ENCODE measurements around the gene TEX38.
A peak's percentile ranks its signal among the peaks of the same experiment; 100 is the strongest.
"Not testable (repeated sequence)": the region's sequence is repeated elsewhere in the genome, so short reads cannot be mapped to it uniquely, and the experiment has no call there.

Gene TEX38

DNA sequence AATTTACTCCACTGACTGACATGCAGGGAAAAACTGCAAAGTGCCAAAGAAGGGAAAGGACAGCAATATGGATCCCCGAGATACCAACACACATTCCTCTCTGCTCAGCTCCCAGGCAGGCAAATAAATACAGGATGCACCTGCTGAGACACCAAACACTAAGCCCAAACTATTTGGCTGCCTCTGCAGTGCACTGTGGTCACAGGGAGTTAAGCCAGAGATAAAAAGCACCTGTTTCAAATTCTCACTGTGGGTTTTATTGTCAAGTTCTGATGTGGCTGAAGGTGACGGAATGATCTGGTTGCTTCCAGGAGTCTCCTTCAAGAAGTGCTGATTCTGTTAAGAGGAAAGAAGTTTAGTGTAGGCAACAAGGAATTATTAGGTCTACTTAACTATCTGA lies 17.7 kb downstream of the TEX38 start:
- no peak for DNase-seq (ENCODE audit: low read depth)

DNA sequence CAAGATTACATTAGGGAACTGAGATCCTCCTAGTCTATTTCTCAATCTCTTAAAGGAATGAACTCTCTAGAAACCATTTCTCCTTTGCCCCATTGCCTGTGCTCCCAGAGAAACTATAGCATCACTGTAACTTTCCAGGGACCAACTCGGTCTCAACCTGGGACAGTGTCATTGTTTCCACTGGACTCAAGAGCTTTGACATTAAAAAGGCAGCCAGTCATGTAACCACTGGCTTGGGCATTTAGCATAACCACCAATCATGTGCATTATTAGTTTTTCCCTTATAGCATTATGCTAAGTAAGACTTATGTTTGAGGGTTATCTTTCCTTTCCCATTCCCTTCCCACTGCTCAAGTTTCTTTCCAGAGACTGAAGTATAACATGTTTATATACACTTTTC lies 18.2 kb downstream of the TEX38 start:
- DNase-seq (ENCODE audit: low read depth): no peak

DNA sequence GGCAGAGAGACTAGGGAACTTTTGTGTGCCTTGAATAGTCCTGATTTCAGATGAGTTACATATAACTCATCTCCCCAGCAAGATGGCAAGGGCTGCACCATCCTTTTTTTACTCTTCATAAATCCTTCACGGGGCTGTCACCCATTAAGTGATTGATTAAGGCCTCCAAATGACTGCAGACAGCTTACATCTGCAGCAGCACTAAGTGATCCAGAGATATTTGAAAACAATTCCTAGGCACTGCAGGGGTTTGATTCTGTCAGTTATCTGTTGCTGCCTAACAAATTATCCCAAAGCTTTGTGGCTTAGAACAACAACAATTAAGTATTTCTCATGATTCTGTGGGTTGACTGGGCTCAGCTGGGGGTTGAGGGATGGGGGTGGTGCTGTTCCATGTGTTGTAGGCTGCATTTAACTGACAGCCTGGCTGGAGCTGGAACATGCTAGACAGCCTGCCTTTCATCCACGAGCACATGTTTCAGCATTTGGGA lies 19.3 kb downstream of the TEX38 start:
- no peak for DNase-seq (ENCODE audit: low read depth)

DNA sequence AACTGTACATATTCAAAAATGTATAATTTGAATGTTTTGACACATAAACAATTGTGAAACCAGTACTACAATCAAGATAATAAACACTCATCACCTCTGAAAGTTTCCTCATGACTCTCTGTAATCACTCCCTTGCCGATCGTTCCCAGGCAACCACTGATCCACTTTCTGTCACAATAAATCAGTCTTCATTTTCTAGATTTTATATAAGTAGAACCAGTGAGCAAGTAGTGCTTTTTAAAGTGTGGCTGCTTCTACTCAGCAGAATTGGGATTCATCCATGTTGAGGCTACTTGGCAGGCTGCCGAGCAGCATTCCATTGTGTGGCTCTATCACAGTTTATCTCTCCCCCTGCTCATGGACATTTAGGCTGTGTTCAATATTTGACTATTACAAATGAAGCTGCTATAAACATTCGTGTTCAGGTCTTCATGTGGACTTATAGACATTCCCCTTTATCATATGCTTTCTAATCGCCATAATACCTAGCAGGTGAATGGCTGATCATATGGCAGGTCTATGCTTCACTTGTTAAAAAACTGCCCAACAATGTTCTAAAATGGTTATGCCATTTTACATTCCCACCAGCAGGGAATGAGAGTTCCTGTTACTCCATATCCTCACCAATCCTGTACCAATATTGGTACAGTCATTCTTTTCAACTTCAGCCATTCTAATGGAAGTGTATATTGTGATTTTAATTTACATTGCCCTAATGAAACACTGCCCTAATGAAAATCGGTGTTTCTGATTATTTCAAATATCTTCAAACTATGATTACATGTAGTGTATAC lies 20.5 kb downstream of the TEX38 start:
- no peak for DNase-seq (ENCODE audit: low read depth)

DNA sequence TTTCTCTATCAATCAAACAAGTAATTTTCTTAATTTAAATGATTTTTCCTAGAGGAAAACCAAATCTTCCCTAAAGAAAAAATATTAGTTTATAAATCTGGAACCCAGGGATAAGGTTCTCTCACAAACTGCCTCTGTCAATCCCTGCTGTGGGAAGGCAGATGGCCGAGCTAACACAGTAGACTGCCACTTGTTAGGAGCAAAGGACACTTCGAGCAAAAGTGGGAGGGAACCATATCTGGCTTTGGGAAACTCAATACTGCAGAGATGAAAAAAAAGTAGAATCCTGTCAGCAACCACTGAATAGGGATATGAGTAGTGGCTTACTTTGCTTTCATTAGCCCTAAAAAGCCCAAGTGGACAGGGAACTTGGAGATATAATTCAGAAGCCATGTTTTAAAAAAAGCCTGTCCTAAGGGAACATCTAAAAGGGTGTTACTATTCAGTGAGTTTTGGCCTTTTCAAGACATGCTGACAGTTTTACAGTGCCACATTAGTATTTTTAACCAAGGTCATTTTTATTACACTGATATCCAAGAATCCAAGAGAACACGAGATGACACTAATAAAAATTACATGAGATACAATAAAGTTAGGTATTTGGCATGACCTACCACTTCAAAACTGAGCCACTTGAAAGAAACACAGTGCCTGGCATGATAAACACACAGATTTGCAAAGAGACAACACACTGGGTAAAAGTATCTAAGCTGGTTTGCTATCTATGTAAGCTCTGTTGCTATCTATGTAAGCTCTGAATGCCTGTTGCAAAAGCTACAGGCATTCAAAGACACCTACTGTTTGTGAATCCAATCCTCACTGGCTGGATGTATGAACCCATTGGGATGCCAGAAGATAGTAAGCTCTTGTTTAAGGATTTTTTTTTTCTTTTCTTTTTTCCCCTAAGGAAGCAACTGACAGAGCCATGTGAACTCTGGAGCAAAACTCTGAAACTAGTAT lies 21.4 kb downstream of the TEX38 start:
- no peak for DNase-seq (ENCODE audit: low read depth)

DNA sequence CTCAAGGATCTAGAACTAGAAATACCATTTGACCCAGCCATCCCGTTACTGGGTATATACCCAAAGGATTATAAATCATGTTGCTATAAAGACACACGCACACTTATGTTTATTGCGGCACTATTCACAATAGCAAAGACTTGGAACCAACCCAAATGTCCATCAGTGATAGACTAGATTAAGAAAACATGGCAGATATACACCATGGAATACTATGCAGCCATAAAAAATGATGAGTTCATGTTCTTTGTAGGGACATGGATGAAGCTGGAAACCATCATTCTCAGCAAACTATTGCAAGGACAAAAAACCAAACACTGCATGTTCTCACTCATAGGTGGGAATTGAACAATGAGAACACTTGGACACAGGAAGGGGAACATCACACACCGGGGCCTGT lies 23.0 kb downstream of the TEX38 start:
- not testable (repeated sequence) for DNase-seq (ENCODE audit: low read depth)

DNA sequence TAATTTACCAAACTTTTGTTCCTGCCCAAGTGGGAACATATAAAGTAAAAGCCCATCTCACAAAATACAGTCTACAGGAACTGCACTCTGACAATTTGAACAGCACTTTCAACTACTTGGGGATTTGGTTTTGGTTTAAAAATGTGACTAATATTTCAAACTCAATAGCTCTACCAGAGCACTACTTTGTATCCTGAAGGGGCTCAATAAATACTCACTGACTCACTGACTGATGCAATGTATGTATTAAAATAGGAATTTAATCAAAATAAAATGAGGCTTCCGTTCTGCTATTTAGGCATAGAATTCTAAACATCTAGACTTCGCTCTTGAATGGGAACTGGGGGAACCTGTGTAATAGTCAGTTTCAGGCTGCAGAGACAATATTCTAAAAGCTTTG lies 25.4 kb downstream of the TEX38 start:
- DNase-seq (ENCODE audit: low read depth): no peak

DNA sequence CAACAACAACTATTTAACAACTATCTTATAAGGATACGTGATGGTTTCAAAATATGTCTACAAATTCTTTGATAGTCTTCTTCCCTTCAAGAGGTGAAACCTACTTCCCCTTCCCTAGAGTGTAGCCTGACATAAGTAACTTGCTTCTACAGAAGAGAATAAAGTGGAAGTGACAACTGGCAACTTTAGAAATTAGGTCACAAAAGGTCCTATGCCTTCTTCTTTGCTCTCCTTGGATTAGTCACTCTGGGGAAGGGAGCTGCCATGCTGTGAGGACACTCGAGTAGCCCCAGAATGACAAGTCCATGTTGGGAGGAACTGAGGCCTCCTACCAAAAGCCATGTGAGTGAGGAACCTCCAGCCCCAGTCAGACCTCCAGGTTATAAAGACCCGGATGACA lies 28.0 kb downstream of the TEX38 start:
- DNase-seq (ENCODE audit: low read depth): no peak

DNA sequence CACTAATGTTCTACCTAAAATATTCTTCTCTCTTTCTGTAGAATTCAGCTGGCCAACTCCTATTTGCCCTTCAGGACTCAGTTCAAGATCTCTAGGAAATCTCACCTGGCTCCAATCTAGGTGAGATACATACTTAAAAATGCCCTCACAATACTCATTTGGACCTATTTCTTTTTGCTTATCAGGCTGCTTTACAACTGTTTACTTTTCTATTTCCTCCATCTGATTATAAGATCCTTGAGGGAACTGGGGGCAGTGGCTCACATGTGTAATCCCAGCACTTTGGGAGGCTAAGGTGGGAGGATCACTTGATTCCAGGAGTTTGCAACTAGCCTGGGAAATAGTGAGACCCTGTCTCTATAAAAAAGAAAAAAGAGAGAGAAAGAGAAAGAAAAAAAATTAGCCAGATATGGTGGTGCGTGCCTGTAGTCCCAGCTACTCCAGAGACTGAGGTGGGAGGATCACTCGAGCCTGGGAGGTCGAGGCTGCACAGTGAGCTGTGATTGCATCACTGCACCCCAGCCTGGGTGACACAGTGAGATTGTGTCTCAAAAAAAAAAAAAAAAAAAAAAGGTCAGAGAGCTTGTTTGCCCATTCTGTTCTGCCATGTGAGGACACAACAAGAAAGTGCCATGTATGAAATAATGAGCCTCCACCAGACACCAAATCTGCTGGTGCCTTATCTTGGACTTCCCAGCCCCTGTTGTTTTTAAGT lies 32.4 kb downstream of the TEX38 start:
- DNase-seq (ENCODE audit: low read depth): no peak

DNA sequence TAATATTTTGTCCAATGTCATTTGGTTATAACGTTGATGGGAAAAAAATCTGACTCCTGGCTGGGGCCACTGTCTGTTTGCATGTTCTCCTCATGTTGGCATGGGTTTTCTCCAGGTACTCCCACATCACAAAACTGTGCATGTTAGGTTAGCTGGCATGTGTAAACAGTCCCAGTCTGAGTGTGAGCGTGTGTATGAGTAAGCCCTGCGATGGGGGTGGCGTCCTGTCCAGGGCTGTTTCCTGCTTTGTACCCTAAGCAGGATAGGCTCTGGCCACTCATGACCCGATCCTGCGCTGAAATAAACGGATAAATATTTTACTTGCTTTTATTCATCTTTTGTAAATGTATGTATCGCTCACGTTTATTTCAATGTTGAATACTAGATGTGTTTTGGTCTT lies 33.8 kb downstream of the TEX38 start:
- DNase-seq (ENCODE audit: low read depth): no peak

DNA sequence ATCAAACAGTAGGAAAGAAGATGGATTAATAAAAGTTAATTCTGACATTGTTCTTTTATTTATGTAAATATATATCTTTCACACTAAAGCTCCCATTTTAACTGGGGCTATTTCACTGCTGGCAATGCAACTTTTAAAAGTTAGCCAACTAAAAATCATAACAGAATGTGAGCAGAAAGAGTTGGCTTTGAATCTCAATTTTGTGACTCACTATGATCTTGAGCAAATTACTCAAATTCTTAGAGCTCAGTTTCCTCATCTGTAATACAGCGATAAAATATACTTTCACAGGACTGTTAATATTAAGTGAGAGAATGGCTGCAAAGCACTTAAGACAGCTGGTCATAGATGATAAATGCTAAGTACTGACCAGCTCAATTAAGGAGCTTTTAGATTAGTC lies 36.5 kb downstream of the TEX38 start:
- DNase-seq (ENCODE audit: low read depth): no peak

DNA sequence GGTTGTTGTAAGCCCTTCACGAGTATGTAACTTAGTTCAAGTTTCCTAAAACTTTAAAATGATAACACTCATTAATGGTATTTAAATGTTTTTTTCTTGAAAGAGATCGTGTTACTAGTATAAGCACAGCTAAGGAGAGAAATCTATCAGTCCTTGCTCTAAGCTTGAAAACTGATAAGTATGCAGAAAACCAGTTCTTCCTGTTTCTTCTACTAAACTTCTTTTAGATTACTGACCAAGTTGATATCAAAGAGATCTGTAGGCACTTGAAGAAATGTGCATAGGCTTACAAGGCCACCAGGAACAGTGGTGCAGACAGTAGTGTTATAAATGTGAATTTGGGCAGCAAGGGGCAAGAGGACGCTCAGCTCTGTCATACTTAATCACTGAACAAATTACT lies 43.3 kb downstream of the TEX38 start:
- DNase-seq (ENCODE audit: low read depth): no peak

DNA sequence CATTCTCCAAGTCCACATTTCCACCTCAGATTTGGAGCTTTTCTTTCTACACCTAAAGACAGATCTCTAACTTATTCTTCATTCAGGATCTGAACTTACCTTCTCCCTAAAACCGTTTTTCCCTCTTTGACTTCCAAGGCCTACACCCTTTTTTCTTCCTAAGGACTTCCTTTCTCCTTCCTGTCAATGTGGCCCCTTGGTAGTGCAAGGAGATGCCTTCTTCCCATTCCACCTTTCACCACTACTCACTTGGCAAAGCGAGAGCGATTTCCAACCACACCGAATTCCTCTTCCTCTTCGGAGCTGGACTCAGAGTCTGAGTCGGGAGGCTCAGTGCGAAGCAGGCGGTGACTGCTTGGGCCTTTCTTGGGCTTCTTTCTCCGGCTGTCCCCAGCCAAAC lies 46.0 kb downstream of the TEX38 start:
- DNase-seq (ENCODE audit: low read depth): no peak

DNA sequence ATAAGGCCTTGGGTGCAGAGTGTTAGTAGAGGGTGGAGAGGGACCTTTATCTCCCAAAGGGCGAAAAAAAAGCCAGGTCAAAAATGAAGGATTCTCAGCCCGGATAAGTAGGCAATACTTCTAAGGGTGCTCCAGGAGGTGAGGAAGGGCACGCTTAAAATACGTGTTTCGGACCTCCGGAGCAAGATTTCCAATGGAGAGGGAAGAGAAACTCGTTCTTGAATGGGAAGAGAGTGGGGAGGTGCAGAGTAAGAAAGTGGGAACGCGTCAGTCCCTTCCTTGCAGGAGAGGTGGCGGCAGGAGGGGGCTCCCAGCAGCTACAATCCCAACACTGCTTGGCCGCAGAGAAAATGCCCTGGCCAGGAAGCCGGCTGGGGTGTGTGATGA lies 46.7 kb downstream of the TEX38 start:
- DNase-seq (ENCODE audit: low read depth): no peak

DNA sequence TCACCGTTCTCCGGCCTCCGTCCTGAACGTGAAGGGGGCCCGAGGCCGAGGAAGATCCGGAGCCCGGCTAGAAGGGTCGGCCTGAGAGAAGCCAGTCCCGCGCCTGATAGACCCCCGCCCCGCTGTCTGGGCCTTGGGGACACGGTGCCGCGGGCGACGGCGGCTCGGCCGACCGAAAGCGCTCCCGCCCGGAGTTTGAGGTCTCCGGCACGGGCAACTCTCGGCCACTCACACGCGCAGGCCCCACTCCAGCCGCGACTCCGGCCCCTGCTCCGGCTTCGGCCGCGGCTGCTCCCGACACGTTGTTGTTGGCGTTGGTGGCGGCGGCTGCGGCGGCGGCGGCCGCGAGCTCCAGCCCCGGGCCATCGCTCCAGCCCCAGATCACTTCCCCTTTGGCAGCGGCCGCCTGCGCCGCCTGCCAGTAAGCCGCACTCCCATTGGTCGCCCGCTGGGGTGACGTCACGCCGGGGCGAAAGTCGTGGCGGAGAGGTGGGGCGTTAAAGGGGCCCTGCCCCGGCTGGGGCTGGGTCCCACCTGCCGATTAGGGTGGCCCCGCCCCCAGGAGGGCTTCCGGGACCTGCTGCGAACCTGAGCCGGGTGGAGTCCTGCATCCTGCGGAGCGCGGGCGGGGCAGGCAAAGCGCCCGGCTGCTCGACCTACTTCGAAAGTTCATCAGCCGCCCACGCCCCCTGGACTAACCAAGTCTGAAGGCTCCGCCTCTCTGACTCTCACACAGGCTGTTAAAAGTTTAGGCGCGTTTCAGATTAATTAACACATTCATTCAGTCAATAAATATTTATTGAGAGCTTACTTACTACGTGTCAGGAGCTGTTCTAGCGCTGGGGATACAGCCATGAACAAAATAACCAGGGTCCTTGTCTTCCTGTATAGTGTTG lies 47.3 kb downstream of the TEX38 start, which contains the start of gene EFCAB14:
EFCAB14 (minus strand) TSS at position 388 of the 896 bp plus-strand sequence. CDS start 1,027 bp downstream, outside the sequence.
- peak; percentile 98 for DNase-seq (ENCODE audit: low read depth)

DNA sequence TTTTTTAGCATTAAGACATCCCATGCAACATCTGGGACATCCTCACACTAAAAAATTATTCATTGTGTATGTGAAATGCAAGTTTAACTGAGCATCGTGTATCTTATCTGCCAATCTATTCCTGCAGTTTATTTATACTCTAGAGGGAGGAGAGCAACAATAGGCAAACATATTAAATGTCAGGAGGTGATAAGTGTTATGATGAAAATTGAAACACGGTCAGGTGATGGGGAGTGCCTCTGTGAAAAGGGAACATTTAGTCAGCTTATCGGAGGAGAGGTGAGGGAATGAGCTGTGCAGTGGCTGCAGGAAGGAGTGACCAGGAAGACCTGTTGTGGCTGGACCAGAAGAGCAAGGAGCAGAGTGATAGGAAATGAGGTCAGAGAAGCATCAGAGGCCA lies 48.0 kb downstream of the TEX38 start:
- no peak for DNase-seq (ENCODE audit: low read depth)

DNA sequence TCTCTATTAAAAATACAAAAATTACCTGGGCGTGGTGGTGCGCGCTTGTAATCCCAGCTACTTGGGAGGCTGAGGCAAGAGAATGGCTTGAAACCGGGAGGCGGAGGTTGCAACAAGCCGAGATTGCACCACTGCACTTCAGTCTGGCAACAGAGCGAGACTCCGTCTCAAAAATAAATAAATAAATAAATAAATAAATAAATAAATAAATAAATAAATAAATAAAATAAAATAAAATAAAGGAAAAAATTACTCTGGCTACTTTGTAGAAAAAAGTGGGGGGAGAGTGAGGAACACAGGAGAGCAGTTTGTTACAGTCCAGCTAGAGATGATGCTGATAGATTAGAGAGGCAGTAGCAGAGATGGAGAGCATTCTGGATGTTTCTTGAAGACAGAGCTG lies 48.7 kb downstream of the TEX38 start:
- DNase-seq (ENCODE audit: low read depth): not testable (repeated sequence)

DNA sequence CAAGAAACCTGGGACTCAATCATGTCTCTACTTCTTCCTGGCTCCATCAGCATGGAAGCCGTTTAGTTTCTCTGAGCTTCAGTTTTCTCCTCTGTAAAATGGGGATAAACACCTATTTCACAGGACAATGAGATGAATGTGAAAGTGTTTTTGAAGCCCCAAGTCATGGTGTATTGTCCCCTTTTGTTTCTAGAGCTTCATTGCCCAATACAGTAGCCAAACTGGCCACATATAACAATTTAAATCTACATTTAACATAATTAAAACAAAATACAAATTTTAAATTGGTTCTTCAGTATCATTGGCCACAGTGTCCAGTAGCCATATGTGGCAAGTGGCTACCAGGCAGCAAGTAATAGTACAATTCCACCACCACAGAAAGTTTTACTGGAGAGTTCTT lies 49.5 kb downstream of the TEX38 start:
- no peak for DNase-seq (ENCODE audit: low read depth)

DNA sequence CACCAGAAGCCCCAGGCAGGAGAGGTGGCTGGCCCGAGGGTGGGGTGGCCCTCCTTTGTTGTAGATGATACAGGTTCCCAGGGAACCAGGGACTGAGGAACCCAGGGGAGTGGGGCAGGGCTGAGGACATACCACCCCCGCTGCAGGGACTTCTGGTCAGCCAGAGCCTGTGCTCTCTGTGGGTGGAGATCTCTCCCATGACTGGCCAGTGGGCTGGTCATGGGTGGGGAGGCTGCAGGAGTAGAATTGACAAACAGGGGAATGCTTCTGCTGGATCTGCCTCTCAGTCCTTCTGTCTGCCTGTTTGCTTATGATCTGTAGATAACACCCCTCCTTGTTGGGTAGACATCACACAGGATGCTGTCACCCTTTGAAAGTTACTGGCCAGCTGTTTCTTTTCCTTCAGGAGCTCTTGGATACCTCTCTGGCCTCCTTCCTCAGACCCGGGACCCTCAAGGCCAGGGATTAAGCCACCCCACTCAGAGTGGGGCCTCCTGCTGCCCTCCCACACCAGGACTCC lies 50.1 kb downstream of the TEX38 start:
- no peak for DNase-seq (ENCODE audit: low read depth)
